Mesendoderm (in vitro differentiated cells): ENCODE results near the gene FAXC.

Experiments used
- DNase-seq: peaks from one replicate; pipeline ENCODE4 v3.0.0; 2013
- H2AK5ac ChIP-seq: 2 replicates; pipeline ENCODE4 v1.6.1; 2013; ENCODE audit warnings: low read length, inconsistent platforms
- H2BK120ac ChIP-seq: 2 replicates; pipeline ENCODE4 v1.6.1; 2013; ENCODE audit warnings: low read depth, mild to moderate bottlenecking, low read length, moderate library complexity, mixed read lengths
- H2BK15ac ChIP-seq: replicated peaks from 2 replicates; pipeline ENCODE4 v1.6.1; 2013; ENCODE audit warnings: low read depth, mild to moderate bottlenecking, moderate library complexity
- H2BK5ac ChIP-seq: 2 replicates; pipeline ENCODE4 v1.6.1; 2013; ENCODE audit warnings: low read length, inconsistent platforms
- H3K18ac ChIP-seq: 2 replicates; pipeline ENCODE4 v1.6.1; 2013; ENCODE audit warnings: mild to moderate bottlenecking, low read length, mixed read lengths
- H3K23ac ChIP-seq: one replicate; pipeline ENCODE4 v1.6.1; 2013; ENCODE audit warnings: low read length
- H3K27ac ChIP-seq: 2 replicates; pipeline ENCODE4 v1.5.1; 2013; ENCODE audit warnings: low read depth, mild to moderate bottlenecking, inconsistent platforms, low read length, moderate library complexity
- H3K27me3 ChIP-seq: 2 replicates; pipeline ENCODE4 v1.6.1; 2013; ENCODE audit warnings: low read length, control low read depth, mild to moderate bottlenecking, inconsistent platforms; ENCODE audit not compliant: insufficient read depth, poor library complexity
- H3K36me3 ChIP-seq: 2 replicates; pipeline ENCODE4 v1.6.1; 2013; ENCODE audit warnings: low read length, inconsistent platforms; ENCODE audit not compliant: control insufficient read depth, insufficient read depth
- H3K4ac ChIP-seq: one replicate; pipeline ENCODE4 v1.6.1; 2013; ENCODE audit warnings: low read depth, mild to moderate bottlenecking, low read length, moderate library complexity
- H3K4me1 ChIP-seq: 2 replicates; pipeline ENCODE4 v1.6.1; 2013; ENCODE audit warnings: low read depth, low read length, inconsistent platforms; ENCODE audit not compliant: control insufficient read depth
- H3K4me2 ChIP-seq: 2 replicates; pipeline ENCODE4 v1.6.1; 2013; ENCODE audit warnings: low read length
- H3K4me3 ChIP-seq: 2 replicates; pipeline ENCODE4 v1.5.1; 2013; ENCODE audit warnings: mild to moderate bottlenecking, low read length
- H3K56ac ChIP-seq: one replicate; pipeline ENCODE4 v1.6.1; 2013; ENCODE audit warnings: low read length
- H3K79me1 ChIP-seq: 2 replicates; pipeline ENCODE4 v1.6.1; 2013; ENCODE audit warnings: low read length, inconsistent platforms
- H3K79me2 ChIP-seq: 2 replicates; pipeline ENCODE4 v1.6.1; 2013; ENCODE audit warnings: mild to moderate bottlenecking, low read length; ENCODE audit not compliant: control insufficient read depth, insufficient read depth
- H3K9ac ChIP-seq: 2 replicates; pipeline ENCODE4 v1.6.1; 2013; ENCODE audit warnings: low read length, inconsistent platforms
- H4K5ac ChIP-seq: one replicate; pipeline ENCODE4 v1.6.1; 2013; ENCODE audit warnings: low read length
- H4K8ac ChIP-seq: one replicate; pipeline ENCODE4 v1.6.1; 2013; ENCODE audit warnings: low read depth, mild to moderate bottlenecking, control low read depth, low read length, moderate library complexity
- WGBS: extraction: QIAGEN DNeasy Blood & Tissue Kit; methylation state at CpG from one replicate; pipeline ENCODE4 v1.1.7; 2013; ENCODE audit warnings: low lambda C conversion rate, missing lambda C conversion rate; ENCODE audit not compliant: insufficient coverage; ENCODE audit errors: extremely low coverage; 5-methylcytosine and 5-hydroxymethylcytosine counted together

The FAXC gene

DNA sequence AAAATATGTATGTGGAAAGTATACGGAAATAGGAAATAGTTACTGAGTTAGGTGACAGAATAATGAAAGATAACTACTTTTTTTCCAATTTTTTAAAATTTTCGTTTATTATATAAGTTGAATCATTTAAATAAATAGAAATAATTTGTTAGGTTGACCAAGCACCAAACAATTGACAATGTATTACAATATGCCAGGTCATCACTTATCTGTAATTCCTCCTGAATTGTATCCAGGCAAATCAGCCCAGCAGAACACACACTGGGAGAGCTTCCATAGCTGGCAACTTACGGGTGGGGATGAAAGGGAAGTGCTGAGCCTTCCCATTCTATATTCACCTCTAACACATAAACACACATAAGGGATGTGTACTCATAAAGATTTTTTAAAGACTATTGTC, 40.7 kb downstream of the FAXC start:
- no peak overlapping the region for H3K23ac ChIP-seq
- DNase-seq: no peak
- H3K4me1 ChIP-seq: peaks cover 4% of the 10 kb centered on the region
- H2BK120ac ChIP-seq: no peak overlapping the region
- H2BK15ac ChIP-seq: no peak overlapping the region
- no peak overlapping the region for H4K8ac ChIP-seq
- no peak overlapping the region for H4K5ac ChIP-seq
- H3K27ac ChIP-seq: no peak overlapping the region
- no peak overlapping the region for H3K9ac ChIP-seq
- no peak overlapping the region for H3K4ac ChIP-seq
- H3K27me3 ChIP-seq: no peaks in the 10 kb centered on the region
- no peaks in the 10 kb centered on the region for H3K79me2 ChIP-seq
- no peaks in the 10 kb centered on the region for H3K36me3 ChIP-seq
- no peak overlapping the region for H3K4me2 ChIP-seq
- no peak overlapping the region for H2AK5ac ChIP-seq
- H3K79me1 ChIP-seq: no peaks in the 10 kb centered on the region
- no peak overlapping the region for H2BK5ac ChIP-seq
- WGBS: 100% methylated on average over 2 of the region's 3 CpGs
- H3K56ac ChIP-seq: no peak overlapping the region
- H3K4me3 ChIP-seq: no peak overlapping the region
- H3K18ac ChIP-seq: no peak overlapping the region

DNA sequence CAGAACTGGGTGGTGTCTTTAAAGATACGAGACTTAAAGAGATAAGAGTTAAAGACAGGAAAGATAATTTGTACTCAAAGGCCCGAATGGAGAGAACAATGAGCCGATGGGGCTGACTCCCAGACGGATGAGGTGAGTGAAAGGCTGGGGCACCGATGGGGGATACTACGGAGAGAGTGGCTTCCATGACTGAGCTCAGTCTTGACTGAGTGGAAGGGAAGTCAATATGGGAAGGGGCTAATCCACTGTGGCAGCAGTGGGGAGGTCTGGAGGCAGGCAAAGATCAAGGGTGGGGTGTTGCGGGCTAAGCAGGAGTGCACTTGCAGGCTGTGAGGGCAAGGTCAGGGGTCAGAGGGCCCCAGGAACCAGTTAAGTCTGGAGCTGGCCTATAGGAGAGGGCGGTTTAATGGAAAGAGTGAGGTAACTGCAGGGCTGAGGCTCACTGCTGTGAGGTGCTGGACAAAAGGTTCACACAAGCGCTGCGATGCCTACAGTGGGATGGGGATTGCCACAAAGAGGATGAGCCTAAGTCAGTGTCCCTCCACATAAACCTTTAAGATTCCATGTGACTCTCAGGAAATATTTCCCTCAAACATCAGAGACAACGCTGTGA, 42.1 kb downstream of the FAXC start:
- H3K79me2 ChIP-seq: no peaks in the 10 kb centered on the region
- no peak overlapping the region for H3K18ac ChIP-seq
- H3K4me3 ChIP-seq: no peak overlapping the region
- H3K4ac ChIP-seq: no peak overlapping the region
- H3K9ac ChIP-seq: no peak overlapping the region
- no peaks in the 10 kb centered on the region for H3K79me1 ChIP-seq
- no peak overlapping the region for H2BK15ac ChIP-seq
- H3K56ac ChIP-seq: no peak overlapping the region
- no peaks in the 10 kb centered on the region for H3K27me3 ChIP-seq
- peak; percentile 53 for DNase-seq
- H4K8ac ChIP-seq: no peak overlapping the region
- WGBS: no CpG with 5 or more reads among the region's 11 CpGs
- peaks cover 4% of the 10 kb centered on the region for H3K4me1 ChIP-seq
- no peak overlapping the region for H2BK120ac ChIP-seq
- no peak overlapping the region for H2BK5ac ChIP-seq
- no peak overlapping the region for H2AK5ac ChIP-seq
- no peak overlapping the region for H3K23ac ChIP-seq
- peak overlapping the region; percentile 20 for H3K27ac ChIP-seq
- H4K5ac ChIP-seq: no peak overlapping the region
- H3K4me2 ChIP-seq: no peak overlapping the region
- no peaks in the 10 kb centered on the region for H3K36me3 ChIP-seq

- Histone ChIP-seq H3K4me1 (peaks cover 4% of the 10 kb centered on the region), H3K9ac (no peak overlapping the region), H3K79me1 (no peaks in the 10 kb centered on the region), H3K27me3 (no peaks in the 10 kb centered on the region), H3K36me3 (no peaks in the 10 kb centered on the region), H3K23ac (no peak overlapping the region), H3K56ac (no peak overlapping the region), H3K79me2 (no peaks in the 10 kb centered on the region), H2AK5ac (no peak overlapping the region), H3K18ac (no peak overlapping the region), H3K4me2 (no peak overlapping the region), H4K5ac (no peak overlapping the region), H2BK120ac (no peak overlapping the region), H2BK5ac (no peak overlapping the region), H4K8ac (no peak overlapping the region), H3K4ac (no peak overlapping the region), H3K4me3 (no peak overlapping the region), H3K27ac (no peak overlapping the region), H2BK15ac (no peak overlapping the region)
- no CpG with 5 or more reads among the region's 3 CpGs for WGBS
- no peak for DNase-seq
Observed at GRCh38 chr6:99306341-99306740, 43.1 kb downstream of the FAXC start.

DNA sequence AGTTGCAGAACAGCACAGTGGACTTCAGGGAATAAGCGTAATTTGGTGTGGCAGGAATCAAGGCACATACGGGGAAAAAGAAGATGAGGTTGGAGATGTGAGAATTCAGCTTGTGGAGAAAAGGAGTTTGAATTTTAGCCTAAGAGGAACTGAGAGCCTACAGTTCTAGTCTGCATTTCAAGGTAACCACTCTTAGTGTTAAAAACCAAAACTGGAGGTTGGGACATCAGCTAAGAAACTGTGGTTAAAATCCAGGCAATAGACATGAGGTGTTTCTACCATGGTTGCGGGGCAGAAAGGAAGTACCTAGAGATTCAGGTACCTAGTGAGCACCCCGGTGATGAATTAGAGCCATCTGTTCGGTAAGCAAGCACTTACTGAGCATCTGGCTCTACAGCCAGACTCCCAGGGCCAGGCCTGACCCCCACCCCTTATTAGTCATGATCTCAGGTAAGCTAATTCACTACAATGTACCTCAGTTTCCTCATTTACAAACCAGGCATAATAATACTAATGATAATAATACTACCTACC, 44.4 kb downstream of the FAXC start:
- Histone ChIP-seq H3K4me2 (no peak overlapping the region), H3K23ac (no peak overlapping the region), H3K9ac (no peak overlapping the region), H3K4me3 (no peak overlapping the region), H3K4ac (no peak overlapping the region), H3K27me3 (no peaks in the 10 kb centered on the region), H3K56ac (no peak overlapping the region), H2BK15ac (no peak overlapping the region), H3K79me1 (no peaks in the 10 kb centered on the region), H4K5ac (no peak overlapping the region), H3K18ac (no peak overlapping the region), H3K27ac (no peak overlapping the region), H3K4me1 (peaks cover 4% of the 10 kb centered on the region), H3K36me3 (no peaks in the 10 kb centered on the region), H4K8ac (no peak overlapping the region), H2BK120ac (no peak overlapping the region), H3K79me2 (no peaks in the 10 kb centered on the region), H2BK5ac (no peak overlapping the region), H2AK5ac (no peak overlapping the region)
- WGBS: no CpG with 5 or more reads among the region's 5 CpGs
- no peak for DNase-seq

GRCh38 chr6:99297415-99297814, 52.1 kb downstream of the FAXC start:
- H3K9ac ChIP-seq: no peak overlapping the region
- no peak overlapping the region for H3K4me3 ChIP-seq
- no peak overlapping the region for H3K18ac ChIP-seq
- no peak overlapping the region for H2BK5ac ChIP-seq
- H3K56ac ChIP-seq: no peak overlapping the region
- H2BK15ac ChIP-seq: no peak overlapping the region
- no CpG with 5 or more reads among the region's 5 CpGs for WGBS
- H2BK120ac ChIP-seq: no peak overlapping the region
- H3K27me3 ChIP-seq: no peaks in the 10 kb centered on the region
- peak; percentile 44 for DNase-seq
- no peak overlapping the region for H3K4ac ChIP-seq
- no peak overlapping the region for H3K27ac ChIP-seq
- H3K79me2 ChIP-seq: no peaks in the 10 kb centered on the region
- no peak overlapping the region for H3K23ac ChIP-seq
- H4K8ac ChIP-seq: no peak overlapping the region
- H2AK5ac ChIP-seq: no peak overlapping the region
- H3K4me2 ChIP-seq: no peak overlapping the region
- no peaks in the 10 kb centered on the region for H3K36me3 ChIP-seq
- H3K79me1 ChIP-seq: no peaks in the 10 kb centered on the region
- no peaks in the 10 kb centered on the region for H3K4me1 ChIP-seq
- H4K5ac ChIP-seq: no peak overlapping the region

GRCh38 chr6:99297006-99297405, 52.5 kb downstream of the FAXC start:
- no CpG with 5 or more reads among the region's 1 CpG for WGBS
- DNase-seq: no peak
- no peak overlapping the region for H3K4ac ChIP-seq
- H4K5ac ChIP-seq: no peak overlapping the region
- H3K79me2 ChIP-seq: no peaks in the 10 kb centered on the region
- H2BK5ac ChIP-seq: no peak overlapping the region
- no peak overlapping the region for H4K8ac ChIP-seq
- no peak overlapping the region for H3K27ac ChIP-seq
- H2BK120ac ChIP-seq: no peak overlapping the region
- no peak overlapping the region for H3K4me2 ChIP-seq
- no peaks in the 10 kb centered on the region for H3K79me1 ChIP-seq
- no peak overlapping the region for H3K56ac ChIP-seq
- H3K9ac ChIP-seq: no peak overlapping the region
- H3K27me3 ChIP-seq: no peaks in the 10 kb centered on the region
- no peak overlapping the region for H2AK5ac ChIP-seq
- H2BK15ac ChIP-seq: no peak overlapping the region
- no peaks in the 10 kb centered on the region for H3K4me1 ChIP-seq
- H3K18ac ChIP-seq: no peak overlapping the region
- H3K23ac ChIP-seq: no peak overlapping the region
- H3K4me3 ChIP-seq: no peak overlapping the region
- no peaks in the 10 kb centered on the region for H3K36me3 ChIP-seq
